ENCODE results near the gene AP2A2.

DNA sequence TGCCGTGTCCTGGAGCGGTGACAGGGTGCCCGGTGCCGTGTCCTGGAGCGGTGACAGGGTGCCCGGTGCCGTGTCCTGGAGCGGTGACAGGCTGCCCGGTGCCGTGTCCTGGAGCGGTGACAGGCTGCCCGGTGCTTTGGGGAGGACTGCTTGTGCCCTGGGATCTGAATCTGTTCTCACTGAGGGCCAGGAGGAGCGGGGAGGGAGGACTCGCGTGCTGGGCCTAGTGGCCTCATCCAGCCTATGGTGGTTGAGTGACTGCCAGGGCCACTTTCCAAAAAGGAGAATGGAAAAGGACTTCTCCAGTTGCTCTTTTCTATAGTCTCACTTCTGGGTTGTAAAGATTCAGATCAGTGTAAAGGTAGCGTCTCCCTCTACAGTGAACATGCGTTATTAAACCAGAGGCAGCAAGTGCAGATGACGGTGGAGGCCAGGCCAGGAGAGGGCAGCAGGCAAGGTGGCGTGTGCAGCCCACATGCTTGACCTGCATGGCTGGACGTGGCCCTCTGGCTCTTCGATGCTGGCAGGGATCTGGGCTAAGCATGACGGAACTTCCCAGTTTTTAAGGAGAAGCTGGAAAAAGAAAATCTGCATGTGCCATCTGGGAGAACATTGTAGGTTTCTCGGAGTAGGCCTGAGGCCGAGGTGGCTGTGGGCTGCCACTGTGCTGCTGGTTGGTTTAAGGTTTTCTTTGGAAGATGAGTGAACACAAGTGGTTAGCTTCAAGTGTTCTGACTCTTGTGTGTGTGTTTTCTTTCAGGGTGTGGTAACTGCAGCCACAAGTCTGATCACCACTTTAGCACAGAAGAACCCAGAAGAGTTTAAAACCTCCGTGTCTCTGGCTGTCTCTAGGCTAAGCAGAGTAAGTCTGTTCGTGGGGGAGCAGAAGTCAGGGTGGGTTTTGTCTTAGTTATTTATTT is 55.0 kb downstream of the AP2A2 start:
- TF ChIP-seq, protein P1, sequence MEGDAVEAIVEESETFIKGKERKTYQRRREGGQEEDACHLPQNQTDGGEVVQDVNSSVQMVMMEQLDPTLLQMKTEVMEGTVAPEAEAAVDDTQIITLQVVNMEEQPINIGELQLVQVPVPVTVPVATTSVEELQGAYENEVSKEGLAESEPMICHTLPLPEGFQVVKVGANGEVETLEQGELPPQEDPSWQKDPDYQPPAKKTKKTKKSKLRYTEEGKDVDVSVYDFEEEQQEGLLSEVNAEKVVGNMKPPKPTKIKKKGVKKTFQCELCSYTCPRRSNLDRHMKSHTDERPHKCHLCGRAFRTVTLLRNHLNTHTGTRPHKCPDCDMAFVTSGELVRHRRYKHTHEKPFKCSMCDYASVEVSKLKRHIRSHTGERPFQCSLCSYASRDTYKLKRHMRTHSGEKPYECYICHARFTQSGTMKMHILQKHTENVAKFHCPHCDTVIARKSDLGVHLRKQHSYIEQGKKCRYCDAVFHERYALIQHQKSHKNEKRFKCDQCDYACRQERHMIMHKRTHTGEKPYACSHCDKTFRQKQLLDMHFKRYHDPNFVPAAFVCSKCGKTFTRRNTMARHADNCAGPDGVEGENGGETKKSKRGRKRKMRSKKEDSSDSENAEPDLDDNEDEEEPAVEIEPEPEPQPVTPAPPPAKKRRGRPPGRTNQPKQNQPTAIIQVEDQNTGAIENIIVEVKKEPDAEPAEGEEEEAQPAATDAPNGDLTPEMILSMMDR (IDR thresholded peaks at IDR 0.05 in 2 of 3, conservative IDR thresholded peaks at IDR 0.05 in 1 of 3; ENCODE audit: borderline replicate concordance in 1 of 3, insufficient read depth in 1 of 3, low read depth in 2 of 3, low read length in 2 of 3): no peak
- TF ChIP-seq POLR2AphosphoS5 (IDR thresholded peaks at IDR 0.05; ENCODE audit: low read depth, low read length) (no peak), MAX (IDR thresholded peaks at IDR 0.05) (no peak), EZH2phosphoT487 (IDR thresholded peaks at IDR 0.05; ENCODE audit: borderline replicate concordance) (no peak), POLR2A (IDR thresholded peaks at IDR 0.05; ENCODE audit: borderline replicate concordance, extremely low read depth, insufficient read depth, insufficient read length) (no peak), REST (IDR thresholded peaks at IDR 0.05; ENCODE audit: low read depth) (no peak)
